H9 (cell line): ENCODE results near the gene PRSS22. TPM values are rescaled to one million over a fixed set of nuclear protein-coding genes. Genes with fewer than 3 reads are reported as not detected.

Experiments
- DNase-seq: peaks from one replicate; pipeline ENCODE4 v3.0.0-alpha.2; 2017
- H2AFZ ChIP-seq: one replicate; pipeline ENCODE4 v1.6.1; 2013; ENCODE audit warnings: mild to moderate bottlenecking, low read length, control low read depth, moderate library complexity
- H2AK5ac ChIP-seq: 2 replicates; pipeline ENCODE4 v1.6.1; 2013; ENCODE audit warnings: low read length, control low read depth, mixed read lengths; ENCODE audit not compliant: insufficient read length
- H2BK120ac ChIP-seq: one replicate; pipeline ENCODE4 v1.6.1; 2013; ENCODE audit warnings: low read depth, mild to moderate bottlenecking, low read length, control low read depth, inconsistent platforms; ENCODE audit not compliant: poor library complexity, severe bottlenecking
- H2BK12ac ChIP-seq: 2 replicates; pipeline ENCODE4 v1.6.1; 2013; ENCODE audit warnings: low read length, control low read depth, mixed read lengths, low read depth; ENCODE audit not compliant: insufficient read length
- H2BK15ac ChIP-seq: 2 replicates; pipeline ENCODE4 v1.6.1; 2013; ENCODE audit warnings: low read depth, low read length, control low read depth
- H2BK20ac ChIP-seq: one replicate; pipeline ENCODE4 v1.6.1; 2013; ENCODE audit warnings: low read depth, mild to moderate bottlenecking, low read length, control low read depth, inconsistent platforms; ENCODE audit not compliant: poor library complexity, severe bottlenecking
- H2BK5ac ChIP-seq: 2 replicates; pipeline ENCODE4 v1.6.1; 2013; ENCODE audit warnings: low read length, control low read depth, mixed read lengths; ENCODE audit not compliant: insufficient read length
- H3K14ac ChIP-seq: 2 replicates; pipeline ENCODE4 v1.6.1; 2013; ENCODE audit warnings: low read length, control low read depth; ENCODE audit not compliant: insufficient read depth
- H3K18ac ChIP-seq: 2 replicates; pipeline ENCODE4 v1.6.1; 2013; ENCODE audit warnings: low read depth, mild to moderate bottlenecking, mixed read lengths, low read length, control low read depth; ENCODE audit not compliant: insufficient read length
- H3K23ac ChIP-seq: 2 replicates; pipeline ENCODE4 v1.6.1; 2013; ENCODE audit warnings: low read length, control low read depth, mixed read lengths, low read depth; ENCODE audit not compliant: insufficient read length
- H3K23me2 ChIP-seq: 2 replicates; pipeline ENCODE4 v1.6.1; 2013; ENCODE audit warnings: low read depth, mild to moderate bottlenecking, mixed read lengths, low read length, control low read depth; ENCODE audit not compliant: insufficient read length, poor library complexity, severe bottlenecking
- H3K27ac ChIP-seq: 2 replicates; pipeline ENCODE4 v1.5.1; 2013; ENCODE audit warnings: low read length, control low read depth, mixed read lengths, low read depth; ENCODE audit not compliant: insufficient read length
- H3K27me3 ChIP-seq: 2 replicates; pipeline ENCODE4 v1.6.1; 2013; ENCODE audit warnings: low read length, control low read depth, inconsistent platforms; ENCODE audit not compliant: insufficient read depth
- H3K4ac ChIP-seq: 2 replicates; pipeline ENCODE4 v1.6.1; 2013; ENCODE audit warnings: low read depth, mild to moderate bottlenecking, control low read depth, inconsistent platforms, low read length, moderate library complexity
- H3K4me1 ChIP-seq: 2 replicates; pipeline ENCODE4 v1.6.1; 2013; ENCODE audit warnings: low read length, control low read depth, inconsistent platforms; ENCODE audit not compliant: insufficient read depth
- H3K4me2 ChIP-seq: 2 replicates; pipeline ENCODE4 v1.6.1; 2013; ENCODE audit warnings: low read length, control low read depth, mixed read lengths; ENCODE audit not compliant: insufficient read length, insufficient read depth
- H3K56ac ChIP-seq: 2 replicates; pipeline ENCODE4 v1.6.1; 2013; ENCODE audit warnings: low read depth, mild to moderate bottlenecking, mixed read lengths, low read length, control low read depth; ENCODE audit not compliant: insufficient read length
- H3K79me1 ChIP-seq: 2 replicates; pipeline ENCODE4 v1.6.1; 2013; ENCODE audit warnings: low read depth, mild to moderate bottlenecking, moderate library complexity, low read length, control low read depth, inconsistent platforms; ENCODE audit not compliant: insufficient read depth, poor library complexity, severe bottlenecking
- H3K79me2 ChIP-seq: 2 replicates; pipeline ENCODE4 v1.6.1; 2013; ENCODE audit warnings: low read length, control low read depth, inconsistent platforms; ENCODE audit not compliant: insufficient read depth
- H3K9ac ChIP-seq: 2 replicates; pipeline ENCODE4 v1.6.1; 2013; ENCODE audit warnings: low read length, control low read depth, mixed read lengths; ENCODE audit not compliant: insufficient read length; ENCODE audit errors: extremely low read depth
- H3K9me3 ChIP-seq: one replicate; pipeline ENCODE4 v1.6.1; 2013; ENCODE audit warnings: low read depth, low read length, inconsistent platforms; ENCODE audit not compliant: control insufficient read depth
- H3T11ph ChIP-seq: one replicate; pipeline ENCODE4 v1.6.1; 2013; ENCODE audit warnings: mild to moderate bottlenecking, low read length, control low read depth, inconsistent platforms
- H4K20me1 ChIP-seq: one replicate; pipeline ENCODE4 v1.6.1; 2013; ENCODE audit not compliant: control insufficient read depth, insufficient read length, insufficient read depth
- H4K5ac ChIP-seq: 2 replicates; pipeline ENCODE4 v1.6.1; 2013; ENCODE audit warnings: low read depth, mild to moderate bottlenecking, mixed read lengths, low read length, control low read depth; ENCODE audit not compliant: insufficient read length
- H4K8ac ChIP-seq: replicated peaks from 2 replicates; pipeline ENCODE4 v1.6.1; 2013; ENCODE audit warnings: low read length, control low read depth, mixed read lengths, low read depth; ENCODE audit not compliant: insufficient read length
- H4K91ac ChIP-seq: 2 replicates; pipeline ENCODE4 v1.6.1; 2013; ENCODE audit warnings: low read depth, mild to moderate bottlenecking, moderate library complexity, mixed read lengths, low read length, control low read depth; ENCODE audit not compliant: insufficient read length
- H3K27ac Mint-ChIP-seq, 3 experiments: 2 replicates in 2 of 3; 3 replicates in 1 of 3; pipeline ENCODE4 v1.8.0; 2020 to 2021; ENCODE audit warnings: mixed read lengths in 3 of 3, mild to moderate bottlenecking in 1 of 3, moderate library complexity in 1 of 3
- H3K27me3 Mint-ChIP-seq: 2 replicates; pipeline ENCODE4 v1.8.0; 2021; ENCODE audit warnings: low read depth, mild to moderate bottlenecking, moderate library complexity, mixed read lengths
- H3K36me3 Mint-ChIP-seq, 3 experiments: 2 replicates in 2 of 3; 3 replicates in 1 of 3; pipeline ENCODE4 v1.8.0; 2020 to 2021; ENCODE audit warnings: low read depth in 3 of 3, mixed read lengths in 3 of 3; ENCODE audit not compliant: insufficient read depth in 1 of 3
- H3K4me1 Mint-ChIP-seq, 2 experiments: 2 replicates each; pipeline ENCODE4 v1.8.0; 2020; ENCODE audit warnings: mixed read lengths in 2 of 2
- H3K4me3 Mint-ChIP-seq, 2 experiments: 2 replicates in 1 of 2; 3 replicates in 1 of 2; pipeline ENCODE4 v1.8.0; 2020 to 2021; ENCODE audit warnings: mild to moderate bottlenecking in 2 of 2, mixed read lengths in 2 of 2, moderate library complexity in 1 of 2
- H3K9me3 Mint-ChIP-seq, 2 experiments: 2 replicates in 1 of 2; 3 replicates in 1 of 2; pipeline ENCODE4 v1.8.0; 2020; ENCODE audit warnings: mild to moderate bottlenecking in 2 of 2, mixed read lengths in 2 of 2, moderate library complexity in 1 of 2
- WGBS: extraction: QIAGEN DNeasy Blood & Tissue Kit; methylation state at CpG from one replicate; pipeline ENCODE4 v1.1.7; 2013; ENCODE audit warnings: missing lambda C conversion rate, low lambda C conversion rate, mixed read lengths; ENCODE audit not compliant: insufficient read length; ENCODE audit errors: extremely low coverage; 5-methylcytosine and 5-hydroxymethylcytosine counted together
- total RNA-seq: library from RNA; stranded (reverse); gene quantifications from 2 replicates; pipeline ENCODE4 v1.2.1, GENCODE V29; 2021
- TF ChIP-seq, protein P1 (sequence below): fragments of 200-600 bp; sonication (generic); conservative IDR thresholded peaks from 3 replicates; pipeline ENCODE4 v1.8.0; 2021; ENCODE audit warnings: antibody characterized with exemption, mild to moderate bottlenecking

PRSS22 gene
- total RNA-seq, 1 experiment from 2014 or later, result 1.9 TPM

DNA sequence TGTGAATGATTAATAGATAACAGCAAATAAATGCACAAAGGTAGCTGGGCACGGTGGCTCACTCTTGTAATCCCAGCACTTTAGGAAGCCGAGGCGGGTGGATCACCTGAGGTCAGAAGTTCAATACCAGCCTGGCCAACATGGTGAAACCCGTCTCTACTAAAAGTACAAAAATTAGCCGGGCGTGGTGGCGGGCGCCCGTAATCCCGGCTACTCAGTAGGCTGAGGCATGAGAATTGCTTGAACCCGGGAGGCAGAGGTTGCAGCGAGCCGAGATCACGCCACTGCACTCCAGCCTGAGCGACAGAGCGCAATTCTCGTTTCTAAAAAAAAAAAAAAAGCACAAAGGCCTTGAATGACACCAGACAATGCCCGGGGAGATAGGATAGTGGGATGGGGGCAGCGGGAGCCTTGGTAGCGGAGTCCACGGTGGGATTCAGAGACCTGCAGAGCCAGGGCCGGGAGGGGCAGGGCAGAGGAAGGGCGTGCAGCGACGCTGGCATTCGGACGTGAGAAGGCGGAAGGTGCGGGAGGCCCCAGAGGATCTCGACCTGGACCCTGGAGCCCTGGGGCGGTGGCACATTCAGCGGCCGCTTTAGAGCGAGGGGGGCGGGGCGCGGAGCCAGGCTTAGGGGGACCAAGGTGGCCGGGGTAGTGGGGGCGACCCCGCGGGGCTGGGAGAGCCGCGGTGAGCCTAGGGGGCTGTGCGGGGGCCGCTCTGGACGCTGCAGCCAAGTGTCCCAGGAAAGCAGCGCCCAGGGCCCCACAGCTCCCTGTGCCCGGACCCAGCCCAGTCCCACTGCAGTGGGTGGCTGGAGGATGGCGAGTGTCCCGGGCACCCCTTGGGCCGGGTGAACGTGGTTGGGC is 24.0 kb upstream of the PRSS22 start:
- H3K79me2 ChIP-seq, result no peaks in the 10 kb centered on the region
- WGBS, result no CpG with 5 or more reads among the region's 52 CpGs
- H3K27ac ChIP-seq, result no peak overlapping the region

More for the DNA sequence above, 24.0 kb upstream of the PRSS22 start:
- Histone ChIP-seq H3K4me2 (peak overlapping the region; percentile 59), H2BK15ac (no peak overlapping the region), H3K4ac (no peak overlapping the region), H2BK12ac (no peak overlapping the region), H2BK120ac (no peak overlapping the region), H3K23ac (no peak overlapping the region), H4K5ac (no peak overlapping the region), H3K9ac (no peak overlapping the region), H3T11ph (no peak overlapping the region), H3K23me2 (peaks cover 6% of the 10 kb centered on the region), H4K91ac (no peak overlapping the region), H3K56ac (no peak overlapping the region), H2BK5ac (no peak overlapping the region), H2AFZ (no peak overlapping the region), H3K4me1 (no peaks in the 10 kb centered on the region), H2AK5ac (no peak overlapping the region), H3K27me3 (no peaks in the 10 kb centered on the region), H4K8ac (no peak overlapping the region), H3K18ac (no peak overlapping the region), H3K79me1 (no peaks in the 10 kb centered on the region), H3K9me3 (no peaks in the 10 kb centered on the region), H3K14ac (no peak overlapping the region), H4K20me1 (no peaks in the 10 kb centered on the region), H2BK20ac (no peak overlapping the region)
- TF ChIP-seq, protein P1, sequence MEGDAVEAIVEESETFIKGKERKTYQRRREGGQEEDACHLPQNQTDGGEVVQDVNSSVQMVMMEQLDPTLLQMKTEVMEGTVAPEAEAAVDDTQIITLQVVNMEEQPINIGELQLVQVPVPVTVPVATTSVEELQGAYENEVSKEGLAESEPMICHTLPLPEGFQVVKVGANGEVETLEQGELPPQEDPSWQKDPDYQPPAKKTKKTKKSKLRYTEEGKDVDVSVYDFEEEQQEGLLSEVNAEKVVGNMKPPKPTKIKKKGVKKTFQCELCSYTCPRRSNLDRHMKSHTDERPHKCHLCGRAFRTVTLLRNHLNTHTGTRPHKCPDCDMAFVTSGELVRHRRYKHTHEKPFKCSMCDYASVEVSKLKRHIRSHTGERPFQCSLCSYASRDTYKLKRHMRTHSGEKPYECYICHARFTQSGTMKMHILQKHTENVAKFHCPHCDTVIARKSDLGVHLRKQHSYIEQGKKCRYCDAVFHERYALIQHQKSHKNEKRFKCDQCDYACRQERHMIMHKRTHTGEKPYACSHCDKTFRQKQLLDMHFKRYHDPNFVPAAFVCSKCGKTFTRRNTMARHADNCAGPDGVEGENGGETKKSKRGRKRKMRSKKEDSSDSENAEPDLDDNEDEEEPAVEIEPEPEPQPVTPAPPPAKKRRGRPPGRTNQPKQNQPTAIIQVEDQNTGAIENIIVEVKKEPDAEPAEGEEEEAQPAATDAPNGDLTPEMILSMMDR, result no peak
- peaks cover 5 to 6% of the 10 kb centered on the region in 2 experiments for H3K4me1 Mint-ChIP-seq
- peaks cover 0 to 2% (median 0%) of the 10 kb centered on the region in 3 experiments; a peak in 1 of 7 replicates for H3K36me3 Mint-ChIP-seq
- H3K9me3 Mint-ChIP-seq, result peaks cover 0 to 7% of the 10 kb centered on the region in 2 experiments; a peak in 3 of 5 replicates
- no peak for DNase-seq
- H3K4me3 Mint-ChIP-seq, result peak overlapping the region; percentile 82 to 90
- H3K27me3 Mint-ChIP-seq, result peaks cover 26% of the 10 kb centered on the region
- no peak overlapping the region for H3K27ac Mint-ChIP-seq
